Cerebellar nuclear complex (tissue), 1 donor: Measurements from ENCODE around the gene HABP4.
"Not testable (repeated sequence)": the region's sequence is repeated elsewhere in the genome, so short reads cannot be mapped to it uniquely, and the experiment has no call there.

Experiments
- DNase-seq, 2 experiments: peaks; one replicate each; lab custom pipeline; 2025; lab: John Stamatoyannopoulos, UW

Gene HABP4

GRCh38 chr9:96499257-96499656 lies 49.3 kb downstream of the HABP4 start:
- DNase-seq: no peak

GRCh38 chr9:96500696-96501632 lies 51.0 kb downstream of the HABP4 start:
- DNase-seq: no peak

- no peak for DNase-seq
Measured at GRCh38 chr9:96501633-96502538, 51.9 kb downstream of the HABP4 start.

GRCh38 chr9:96502539-96503373 lies 52.8 kb downstream of the HABP4 start:
- DNase-seq: no peak

GRCh38 chr9:96503374-96503748 lies 53.4 kb downstream of the HABP4 start:
- not testable (repeated sequence) for DNase-seq

GRCh38 chr9:96503918-96504317 lies 53.9 kb downstream of the HABP4 start:
- DNase-seq: no peak

- no peak for DNase-seq
Measured at GRCh38 chr9:96505316-96505991, 55.5 kb downstream of the HABP4 start.

GRCh38 chr9:96508227-96508940 lies 58.4 kb downstream of the HABP4 start:
- DNase-seq: no peak

GRCh38 chr9:96509026-96509425 lies 59.1 kb downstream of the HABP4 start:
- no peak for DNase-seq

GRCh38 chr9:96509848-96510247 lies 59.9 kb downstream of the HABP4 start:
- no peak for DNase-seq

- DNase-seq: no peak
Measured at GRCh38 chr9:96510258-96510657, 60.3 kb downstream of the HABP4 start.

- DNase-seq: no peak
Measured at GRCh38 chr9:96512240-96512639, 62.3 kb downstream of the HABP4 start.

GRCh38 chr9:96513622-96514021 lies 63.7 kb downstream of the HABP4 start:
- DNase-seq: no peak

- no peak for DNase-seq
Measured at GRCh38 chr9:96514108-96514799, 64.3 kb downstream of the HABP4 start.

GRCh38 chr9:96514800-96515158 lies 64.8 kb downstream of the HABP4 start:
- no peak for DNase-seq

GRCh38 chr9:96515621-96516470 lies 65.9 kb downstream of the HABP4 start:
- no peak for DNase-seq

- DNase-seq: no peak
Measured at GRCh38 chr9:96519095-96519494, 69.1 kb downstream of the HABP4 start.

GRCh38 chr9:96519787-96520186 lies 69.8 kb downstream of the HABP4 start:
- DNase-seq: no peak

- no peak for DNase-seq
Measured at GRCh38 chr9:96522366-96522765, 72.4 kb downstream of the HABP4 start.
